ENCODE data around the gene PPARG.

DNA sequence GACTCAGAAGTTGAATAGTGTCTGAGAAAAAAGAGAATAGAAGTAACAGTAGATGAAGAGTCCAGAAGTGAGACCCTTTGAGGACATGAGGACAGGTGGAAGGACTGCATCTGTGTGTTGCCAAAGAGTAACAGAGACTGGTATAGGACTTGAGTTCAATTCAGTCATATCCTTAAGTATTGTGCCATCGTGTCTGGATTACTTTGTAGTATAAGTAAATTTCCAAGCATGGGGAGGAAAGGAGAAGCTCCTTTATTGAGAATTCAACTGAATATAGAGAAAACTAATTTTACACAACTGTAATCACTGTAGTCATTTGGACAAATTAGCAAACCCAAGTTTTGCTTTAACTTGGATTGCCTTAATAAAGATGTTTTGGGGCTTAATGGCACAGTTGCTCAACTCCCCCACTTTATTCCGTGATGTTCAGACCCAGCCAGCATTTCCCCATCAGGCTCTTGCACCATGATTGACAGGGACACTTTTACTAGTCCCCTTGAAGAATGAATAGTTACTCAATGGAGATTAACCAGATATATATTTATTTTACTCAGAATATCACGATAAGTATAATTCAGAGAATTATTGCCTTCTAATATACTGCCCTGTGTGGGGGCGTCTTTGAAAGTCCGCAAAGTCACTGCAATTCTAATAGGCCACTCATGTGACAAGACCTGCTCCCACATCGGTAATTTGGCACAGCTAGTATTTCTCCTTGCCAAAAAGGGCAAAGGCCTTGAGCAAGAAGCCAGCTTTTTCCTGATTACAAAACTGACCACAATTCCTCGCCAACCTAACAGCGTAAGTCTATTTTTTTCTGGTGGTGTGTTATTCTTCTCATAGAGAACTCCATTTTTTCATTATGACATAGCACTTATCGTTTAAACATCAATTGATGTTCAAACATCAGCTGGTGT, 61.3 kb downstream of the PPARG start:
- TF ChIP-seq, protein P1, sequence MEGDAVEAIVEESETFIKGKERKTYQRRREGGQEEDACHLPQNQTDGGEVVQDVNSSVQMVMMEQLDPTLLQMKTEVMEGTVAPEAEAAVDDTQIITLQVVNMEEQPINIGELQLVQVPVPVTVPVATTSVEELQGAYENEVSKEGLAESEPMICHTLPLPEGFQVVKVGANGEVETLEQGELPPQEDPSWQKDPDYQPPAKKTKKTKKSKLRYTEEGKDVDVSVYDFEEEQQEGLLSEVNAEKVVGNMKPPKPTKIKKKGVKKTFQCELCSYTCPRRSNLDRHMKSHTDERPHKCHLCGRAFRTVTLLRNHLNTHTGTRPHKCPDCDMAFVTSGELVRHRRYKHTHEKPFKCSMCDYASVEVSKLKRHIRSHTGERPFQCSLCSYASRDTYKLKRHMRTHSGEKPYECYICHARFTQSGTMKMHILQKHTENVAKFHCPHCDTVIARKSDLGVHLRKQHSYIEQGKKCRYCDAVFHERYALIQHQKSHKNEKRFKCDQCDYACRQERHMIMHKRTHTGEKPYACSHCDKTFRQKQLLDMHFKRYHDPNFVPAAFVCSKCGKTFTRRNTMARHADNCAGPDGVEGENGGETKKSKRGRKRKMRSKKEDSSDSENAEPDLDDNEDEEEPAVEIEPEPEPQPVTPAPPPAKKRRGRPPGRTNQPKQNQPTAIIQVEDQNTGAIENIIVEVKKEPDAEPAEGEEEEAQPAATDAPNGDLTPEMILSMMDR (optimal IDR thresholded peaks at IDR 0.05 in 1 of 3, IDR thresholded peaks at IDR 0.05 in 1 of 3, conservative IDR thresholded peaks at IDR 0.05 in 1 of 3; ENCODE audit: extremely low read depth in 1 of 3, insufficient read depth in 2 of 3, low read length in 3 of 3), result no peak
- no peak for TF ChIP-seq EZH2 (IDR thresholded peaks at IDR 0.05; ENCODE audit: low read length)
